ENCODE results near the gene PITPNM1.

The PITPNM1 gene

GRCh38 chr11:67502328-67502979 is 2.7 kb downstream of the PITPNM1 start:
- DNase-seq: no peak

- DNase-seq: no peak
These were observed 3.3 kb downstream of the PITPNM1 start for GRCh38 chr11:67501854-67502253.

- no peak for DNase-seq
These were observed 4.1 kb downstream of the PITPNM1 start for GRCh38 chr11:67500831-67501715.

- DNase-seq: no peak
These were observed 4.7 kb downstream of the PITPNM1 start for GRCh38 chr11:67500484-67500821.

- DNase-seq: no peak
These were observed 5.2 kb downstream of the PITPNM1 start for GRCh38 chr11:67499808-67500483.

- no peak for DNase-seq
These were observed 6.6 kb downstream of the PITPNM1 start for GRCh38 chr11:67498544-67498972.

- no peak for DNase-seq
These were observed 7.4 kb downstream of the PITPNM1 start for GRCh38 chr11:67497656-67498291.

- DNase-seq: no peak
These were observed 9.1 kb downstream of the PITPNM1 start for GRCh38 chr11:67496113-67496512.

- DNase-seq: no peak
These were observed 9.7 kb downstream of the PITPNM1 start for GRCh38 chr11:67495234-67496005.

GRCh38 chr11:67494371-67495233 is 10.6 kb downstream of the PITPNM1 start:
- no peak for DNase-seq

- DNase-seq: no peak
These were observed 11.4 kb downstream of the PITPNM1 start for GRCh38 chr11:67493548-67494370.

GRCh38 chr11:67492801-67493547 is 12.2 kb downstream of the PITPNM1 start:
- no peak for DNase-seq

- no peak for DNase-seq
These were observed 13.0 kb downstream of the PITPNM1 start for GRCh38 chr11:67492069-67492727.

- no peak for DNase-seq
These were observed 13.7 kb downstream of the PITPNM1 start for GRCh38 chr11:67491276-67492068.

- no peak for DNase-seq
These were observed 14.5 kb downstream of the PITPNM1 start for GRCh38 chr11:67490727-67491065.

- DNase-seq: no peak
These were observed 15.1 kb downstream of the PITPNM1 start for GRCh38 chr11:67489885-67490726.

GRCh38 chr11:67489203-67489884 is 15.8 kb downstream of the PITPNM1 start:
- DNase-seq: no peak
